ENCODE measurements around the gene PHLDA1. TPM values are rescaled to one million over a fixed set of nuclear protein-coding genes. Genes with fewer than 3 reads are reported as not detected.

The PHLDA1 gene
- total and polyA plus RNA-seq, 4 donors = 2.8 to 11.5 (median 5.7) TPM

DNA sequence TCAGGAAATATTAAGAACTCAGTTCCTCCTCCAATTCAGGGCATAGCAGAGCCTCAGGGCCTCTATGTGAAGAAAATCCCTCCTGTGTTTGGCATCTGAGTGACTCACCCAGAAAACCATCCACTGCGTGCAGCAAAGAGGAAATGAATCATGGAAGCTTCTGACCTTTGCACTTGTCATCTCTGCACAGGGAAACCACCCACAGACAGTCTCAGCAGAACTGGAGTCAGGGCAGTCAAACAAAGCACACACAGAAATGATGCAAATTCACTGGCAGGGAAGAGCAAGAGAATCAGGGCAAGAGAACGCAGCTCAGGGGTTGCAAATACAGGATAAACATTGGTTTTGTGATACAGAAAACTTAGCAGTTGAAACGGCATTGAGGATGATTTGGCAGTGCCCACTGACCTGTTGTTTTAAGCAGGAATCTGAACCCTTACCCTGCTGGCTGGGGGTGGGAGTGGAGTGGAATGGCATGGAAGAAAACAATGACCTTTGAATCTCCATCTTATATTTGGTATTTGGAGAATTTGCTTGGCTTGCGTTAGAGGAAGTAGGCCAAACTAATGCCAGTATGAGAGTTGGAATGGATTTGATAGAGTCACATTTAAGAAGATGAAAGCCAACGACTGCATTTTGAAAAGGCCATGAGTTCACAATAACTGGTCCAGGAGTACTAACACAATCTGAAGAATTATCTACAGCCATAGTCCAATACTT lies 53.5 kb downstream of the PHLDA1 start (continued):
- TF ChIP-seq NR2F2 (IDR thresholded peaks at IDR 0.05) (peak; percentile 100), EGR1 (IDR thresholded peaks at IDR 0.05; ENCODE audit: low read depth in 2 of 2) (peak; percentile 88 to 98)

DNA sequence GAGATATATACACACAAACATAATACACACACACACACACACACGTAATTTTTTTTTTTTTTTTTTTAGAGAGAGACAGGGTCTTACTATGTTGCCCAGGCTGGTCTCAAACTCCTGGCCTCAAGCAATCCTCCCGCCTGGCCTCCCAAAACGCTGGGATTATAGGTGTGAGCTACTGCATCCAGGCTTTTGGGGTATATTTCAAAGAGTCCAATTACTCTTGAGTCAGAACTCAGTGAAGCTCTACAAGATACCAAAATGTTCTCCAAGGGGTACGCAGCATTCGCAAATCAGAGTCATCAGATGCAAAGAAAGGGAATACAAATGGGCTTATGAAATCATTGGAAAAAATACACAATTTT lies 54.0 kb downstream of the PHLDA1 start:
- no peaks in the 10 kb centered on the region for H3K36me3 ChIP-seq (ENCODE audit: control insufficient read depth in 4 of 4, insufficient read depth in 3 of 4, low read depth in 1 of 4, low read length in 3 of 4)
- peaks cover 5 to 20% (median 12%) of the 10 kb centered on the region in 4 donors for H3K4me1 ChIP-seq (ENCODE audit: control insufficient read depth in 4 of 4, insufficient read depth in 4 of 4, low read length in 3 of 4)
- H3K27me3 ChIP-seq (ENCODE audit: control insufficient read depth in 4 of 4, insufficient read depth in 4 of 4, low read length in 3 of 4) = no peaks in the 10 kb centered on the region
- DNase-seq (ENCODE audit: low spot score) = no peak
- WGBS = 71% methylated on average over 5 of the region's 5 CpGs
- H3K4me3 ChIP-seq (ENCODE audit: low read depth in 1 of 3, low read length in 3 of 3) = no peak overlapping the region
- H3K9me3 ChIP-seq (ENCODE audit: control insufficient read depth in 4 of 4, low read length in 3 of 4) = no peaks in the 10 kb centered on the region
- H3K27ac ChIP-seq (ENCODE audit: low read depth in 1 of 2, low read length in 2 of 2) = peak overlapping the region; percentile 87 to 88
- TF ChIP-seq, protein P1, sequence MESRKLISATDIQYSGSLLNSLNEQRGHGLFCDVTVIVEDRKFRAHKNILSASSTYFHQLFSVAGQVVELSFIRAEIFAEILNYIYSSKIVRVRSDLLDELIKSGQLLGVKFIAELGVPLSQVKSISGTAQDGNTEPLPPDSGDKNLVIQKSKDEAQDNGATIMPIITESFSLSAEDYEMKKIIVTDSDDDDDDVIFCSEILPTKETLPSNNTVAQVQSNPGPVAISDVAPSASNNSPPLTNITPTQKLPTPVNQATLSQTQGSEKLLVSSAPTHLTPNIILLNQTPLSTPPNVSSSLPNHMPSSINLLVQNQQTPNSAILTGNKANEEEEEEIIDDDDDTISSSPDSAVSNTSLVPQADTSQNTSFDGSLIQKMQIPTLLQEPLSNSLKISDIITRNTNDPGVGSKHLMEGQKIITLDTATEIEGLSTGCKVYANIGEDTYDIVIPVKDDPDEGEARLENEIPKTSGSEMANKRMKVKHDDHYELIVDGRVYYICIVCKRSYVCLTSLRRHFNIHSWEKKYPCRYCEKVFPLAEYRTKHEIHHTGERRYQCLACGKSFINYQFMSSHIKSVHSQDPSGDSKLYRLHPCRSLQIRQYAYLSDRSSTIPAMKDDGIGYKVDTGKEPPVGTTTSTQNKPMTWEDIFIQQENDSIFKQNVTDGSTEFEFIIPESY (IDR thresholded peaks at IDR 0.05) = no peak
- TF ChIP-seq RAD21 (IDR thresholded peaks at IDR 0.05) = no peak
- TF ChIP-seq, protein P2, sequence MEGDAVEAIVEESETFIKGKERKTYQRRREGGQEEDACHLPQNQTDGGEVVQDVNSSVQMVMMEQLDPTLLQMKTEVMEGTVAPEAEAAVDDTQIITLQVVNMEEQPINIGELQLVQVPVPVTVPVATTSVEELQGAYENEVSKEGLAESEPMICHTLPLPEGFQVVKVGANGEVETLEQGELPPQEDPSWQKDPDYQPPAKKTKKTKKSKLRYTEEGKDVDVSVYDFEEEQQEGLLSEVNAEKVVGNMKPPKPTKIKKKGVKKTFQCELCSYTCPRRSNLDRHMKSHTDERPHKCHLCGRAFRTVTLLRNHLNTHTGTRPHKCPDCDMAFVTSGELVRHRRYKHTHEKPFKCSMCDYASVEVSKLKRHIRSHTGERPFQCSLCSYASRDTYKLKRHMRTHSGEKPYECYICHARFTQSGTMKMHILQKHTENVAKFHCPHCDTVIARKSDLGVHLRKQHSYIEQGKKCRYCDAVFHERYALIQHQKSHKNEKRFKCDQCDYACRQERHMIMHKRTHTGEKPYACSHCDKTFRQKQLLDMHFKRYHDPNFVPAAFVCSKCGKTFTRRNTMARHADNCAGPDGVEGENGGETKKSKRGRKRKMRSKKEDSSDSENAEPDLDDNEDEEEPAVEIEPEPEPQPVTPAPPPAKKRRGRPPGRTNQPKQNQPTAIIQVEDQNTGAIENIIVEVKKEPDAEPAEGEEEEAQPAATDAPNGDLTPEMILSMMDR (IDR thresholded peaks at IDR 0.05; ENCODE audit: low read depth, low read length, missing input control) = no peak
- no peak for TF ChIP-seq RXRA (IDR thresholded peaks at IDR 0.05)
- TF ChIP-seq JUND (IDR thresholded peaks at IDR 0.05) = no peak
- TF ChIP-seq, protein P3, sequence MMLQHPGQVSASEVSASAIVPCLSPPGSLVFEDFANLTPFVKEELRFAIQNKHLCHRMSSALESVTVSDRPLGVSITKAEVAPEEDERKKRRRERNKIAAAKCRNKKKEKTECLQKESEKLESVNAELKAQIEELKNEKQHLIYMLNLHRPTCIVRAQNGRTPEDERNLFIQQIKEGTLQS (IDR thresholded peaks at IDR 0.05) = no peak
- no peak for TF ChIP-seq EGR1 (IDR thresholded peaks at IDR 0.05; ENCODE audit: low read depth in 2 of 2)
- no peak for TF ChIP-seq FOXA1 (IDR thresholded peaks at IDR 0.05)
- TF ChIP-seq, protein P4, sequence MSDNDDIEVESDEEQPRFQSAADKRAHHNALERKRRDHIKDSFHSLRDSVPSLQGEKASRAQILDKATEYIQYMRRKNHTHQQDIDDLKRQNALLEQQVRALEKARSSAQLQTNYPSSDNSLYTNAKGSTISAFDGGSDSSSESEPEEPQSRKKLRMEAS (IDR thresholded peaks at IDR 0.05) = no peak
- no peak for TF ChIP-seq NR2F2 (IDR thresholded peaks at IDR 0.05)
- TF ChIP-seq GABPA (IDR thresholded peaks at IDR 0.05 in 1 of 2, conservative IDR thresholded peaks at IDR 0.05 in 1 of 2) = no peak
- TF ChIP-seq SP1 (IDR thresholded peaks at IDR 0.05) = no peak
- TF ChIP-seq HNF4A (conservative IDR thresholded peaks at IDR 0.05) = no peak
- TF ChIP-seq, protein P5, sequence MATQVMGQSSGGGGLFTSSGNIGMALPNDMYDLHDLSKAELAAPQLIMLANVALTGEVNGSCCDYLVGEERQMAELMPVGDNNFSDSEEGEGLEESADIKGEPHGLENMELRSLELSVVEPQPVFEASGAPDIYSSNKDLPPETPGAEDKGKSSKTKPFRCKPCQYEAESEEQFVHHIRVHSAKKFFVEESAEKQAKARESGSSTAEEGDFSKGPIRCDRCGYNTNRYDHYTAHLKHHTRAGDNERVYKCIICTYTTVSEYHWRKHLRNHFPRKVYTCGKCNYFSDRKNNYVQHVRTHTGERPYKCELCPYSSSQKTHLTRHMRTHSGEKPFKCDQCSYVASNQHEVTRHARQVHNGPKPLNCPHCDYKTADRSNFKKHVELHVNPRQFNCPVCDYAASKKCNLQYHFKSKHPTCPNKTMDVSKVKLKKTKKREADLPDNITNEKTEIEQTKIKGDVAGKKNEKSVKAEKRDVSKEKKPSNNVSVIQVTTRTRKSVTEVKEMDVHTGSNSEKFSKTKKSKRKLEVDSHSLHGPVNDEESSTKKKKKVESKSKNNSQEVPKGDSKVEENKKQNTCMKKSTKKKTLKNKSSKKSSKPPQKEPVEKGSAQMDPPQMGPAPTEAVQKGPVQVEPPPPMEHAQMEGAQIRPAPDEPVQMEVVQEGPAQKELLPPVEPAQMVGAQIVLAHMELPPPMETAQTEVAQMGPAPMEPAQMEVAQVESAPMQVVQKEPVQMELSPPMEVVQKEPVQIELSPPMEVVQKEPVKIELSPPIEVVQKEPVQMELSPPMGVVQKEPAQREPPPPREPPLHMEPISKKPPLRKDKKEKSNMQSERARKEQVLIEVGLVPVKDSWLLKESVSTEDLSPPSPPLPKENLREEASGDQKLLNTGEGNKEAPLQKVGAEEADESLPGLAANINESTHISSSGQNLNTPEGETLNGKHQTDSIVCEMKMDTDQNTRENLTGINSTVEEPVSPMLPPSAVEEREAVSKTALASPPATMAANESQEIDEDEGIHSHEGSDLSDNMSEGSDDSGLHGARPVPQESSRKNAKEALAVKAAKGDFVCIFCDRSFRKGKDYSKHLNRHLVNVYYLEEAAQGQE (IDR thresholded peaks at IDR 0.05) = no peak
- no peak for TF ChIP-seq TAF1 (conservative IDR thresholded peaks at IDR 0.05)
- no peak overlapping the region for H3K9ac ChIP-seq (ENCODE audit: low read depth in 1 of 2, low read length in 2 of 2)

Data from liver (tissue), 9 donors.